HG03565 (cell line): ENCODE results near the gene NLRP7.

ENCODE experiments used
- ATAC-seq: cut with Tn5 transposase; IDR thresholded peaks from one replicate; pipeline ENCODE4 v1.9.1; 2021; ENCODE audit warnings: mild to moderate bottlenecking, moderate library complexity; ENCODE audit not compliant: unreplicated experiment

NLRP7 gene

DNA sequence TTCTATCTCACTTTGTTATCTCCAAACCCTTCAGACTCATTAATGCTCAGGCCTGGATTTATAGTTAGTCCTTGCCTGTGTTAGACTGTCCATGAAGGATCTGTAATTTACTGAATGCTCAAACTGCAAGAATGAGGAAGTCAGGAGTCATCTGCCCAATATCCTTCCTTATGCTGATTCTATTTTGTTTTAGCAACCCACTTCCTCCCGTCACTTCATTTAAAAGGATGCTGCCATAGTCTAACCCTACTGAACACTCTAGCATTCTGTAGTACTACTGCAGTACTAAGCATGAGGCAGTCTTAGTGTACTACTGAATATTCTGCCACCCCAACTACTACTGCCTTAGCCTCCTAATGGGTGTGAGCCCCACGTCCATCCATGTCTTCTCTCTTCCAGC is 71.8 kb downstream of the NLRP7 start:
- ATAC-seq = no peak

DNA sequence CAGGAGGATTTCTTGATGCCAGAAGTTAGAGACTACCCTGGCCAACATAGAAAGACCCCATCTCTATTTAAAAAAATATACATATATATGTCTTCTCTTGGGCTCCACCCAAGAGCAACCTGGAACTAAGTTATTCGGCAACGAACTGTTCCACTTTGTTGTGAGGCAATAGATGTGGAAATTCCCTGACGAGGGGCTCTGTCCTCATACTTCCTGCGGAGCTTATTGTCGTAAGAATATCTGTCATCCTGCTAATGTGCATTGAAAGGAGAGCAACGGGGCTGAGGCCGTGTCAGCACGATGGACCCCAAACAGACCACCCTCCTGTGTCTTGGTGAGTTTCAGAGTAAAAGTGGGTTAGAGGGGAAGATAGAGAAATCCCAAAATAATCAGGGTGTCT is 73.3 kb downstream of the NLRP7 start, which contains the start of gene FCAR:
FCAR (plus strand) TSS at position 246 of the 400 bp plus-strand sequence; CDS start at position 301, 55 bp downstream.
- ATAC-seq = no peak
